OCI-LY3 (cell line): ENCODE measurements around the gene GRAP2.
A peak's percentile ranks its signal among the peaks of the same experiment; 100 is the strongest.
"Not testable (repeated sequence)": the region's sequence is repeated elsewhere in the genome, so short reads cannot be mapped to it uniquely, and the experiment has no call there.

Source experiments
- H2AFZ ChIP-seq: fragments of 200-600, 300-600 bp; shearing (Covaris generic); 2 replicates; pipeline ENCODE4 v1.6.0; 2014; ENCODE audit warnings: antibody characterized with exemption, low read depth, low read length
- H3K27ac ChIP-seq: fragments of 200-600, 300-600 bp; sonication (generic); 2 replicates; pipeline ENCODE4 v1.5.1; 2014; ENCODE audit warnings: mild to moderate bottlenecking, low read length, moderate library complexity, mixed read lengths
- H3K27me3 ChIP-seq: fragments of 200-600, 300-600 bp; sonication (generic); 2 replicates; pipeline ENCODE4 v1.6.1; 2014; ENCODE audit warnings: low read depth, low read length, mixed read lengths
- H3K36me3 ChIP-seq: fragments of 200-600, 300-600 bp; sonication (generic); replicated peaks from 2 replicates; pipeline ENCODE3; 2014; ENCODE audit warnings: low read depth, low read length, mixed read lengths
- H3K4me1 ChIP-seq: fragments of 300-600, 200-600 bp; sonication (generic); 2 replicates; pipeline ENCODE4 v1.6.1; 2014; ENCODE audit warnings: low read length, mixed read lengths
- H3K4me2 ChIP-seq: fragments of 200-600, 300-600 bp; sonication (generic); 2 replicates; pipeline ENCODE4 v1.6.1; 2014; ENCODE audit warnings: low read length, mixed read lengths
- H3K4me3 ChIP-seq: fragments of 300-600, 200-600 bp; sonication (generic); 2 replicates; pipeline ENCODE4 v1.5.1; 2014; ENCODE audit warnings: antibody characterized with exemption, mild to moderate bottlenecking, low read length, moderate library complexity
- H3K79me2 ChIP-seq: fragments of 300-600, 200-600 bp; shearing (Covaris generic); 2 replicates; pipeline ENCODE4 v1.6.1; 2014; ENCODE audit warnings: mild to moderate bottlenecking, low read length, mixed read lengths
- H3K9ac ChIP-seq: fragments of 300-600, 200-600 bp; shearing (Covaris generic); 2 replicates; pipeline ENCODE4 v1.6.0; 2014; ENCODE audit warnings: mild to moderate bottlenecking, low read length, moderate library complexity
- H3K9me3 ChIP-seq: fragments of 200-600, 300-600 bp; shearing (Covaris generic); 2 replicates; pipeline ENCODE4 v1.6.1; 2014; ENCODE audit warnings: low read length, mixed read lengths; ENCODE audit not compliant: insufficient read depth
- H4K20me1 ChIP-seq: fragments of 200-600, 300-600 bp; sonication (generic); 2 replicates; pipeline ENCODE4 v1.6.1; 2016; ENCODE audit warnings: low read length, mixed read lengths; ENCODE audit not compliant: insufficient read depth
- CTCF ChIP-seq: fragments of 200-600, 300-600 bp; sonication (generic); IDR thresholded peaks from 2 replicates; pipeline ENCODE4 v1.5.1; 2014; ENCODE audit warnings: antibody characterized with exemption, low read length, low read depth
- EZH2phosphoT487 ChIP-seq: fragments of 200-600 bp; shearing (Covaris generic); IDR thresholded peaks from 2 replicates; pipeline ENCODE4 v1.6.1; 2018; ENCODE audit warnings: antibody characterized with exemption, mixed run types, low read depth

GRAP2 gene

GRCh38 chr22:39946503-39947219 is 45.8 kb downstream of the GRAP2 start:
- H4K20me1 ChIP-seq, result no peaks in the 10 kb centered on the region
- no peak for TF ChIP-seq CTCF
- TF ChIP-seq EZH2phosphoT487, result no peak
- H3K27ac ChIP-seq, result no peak overlapping the region
- no peak overlapping the region for H3K9ac ChIP-seq
- peaks cover 29% of the 10 kb centered on the region for H3K4me1 ChIP-seq
- no peaks in the 10 kb centered on the region for H3K79me2 ChIP-seq
- H3K36me3 ChIP-seq, result no peaks in the 10 kb centered on the region
- H2AFZ ChIP-seq, result peak overlapping the region; percentile 40; the same call in 1 of the 2 replicates
- peaks cover 44% of the 10 kb centered on the region for H3K27me3 ChIP-seq
- peak overlapping the region; percentile 41 for H3K4me2 ChIP-seq
- H3K4me3 ChIP-seq, result no peak overlapping the region
- H3K9me3 ChIP-seq, result no peaks in the 10 kb centered on the region

- Histone ChIP-seq H3K27me3 (peaks cover 46% of the 10 kb centered on the region), H3K4me2 (peak overlapping the region; percentile 41), H3K4me1 (peaks cover 29% of the 10 kb centered on the region), H4K20me1 (no peaks in the 10 kb centered on the region), H3K4me3 (no peak overlapping the region), H3K9ac (no peak overlapping the region), H3K36me3 (no peaks in the 10 kb centered on the region), H3K27ac (no peak overlapping the region), H3K79me2 (no peaks in the 10 kb centered on the region), H3K9me3 (no peaks in the 10 kb centered on the region), H2AFZ (0 out of 2 replicates have a peak overlapping the region, but pooled peaks have one; percentile 40)
- TF ChIP-seq EZH2phosphoT487 (no peak), CTCF (no peak)
Measured at GRCh38 chr22:39947220-39948216, 46.6 kb downstream of the GRAP2 start.

- no peak for TF ChIP-seq CTCF
- TF ChIP-seq EZH2phosphoT487, result no peak
- peak overlapping the region; percentile 16; the same call in 1 of the 2 replicates for H3K4me2 ChIP-seq
Measured at GRCh38 chr22:39949964-39950737, 49.3 kb downstream of the GRAP2 start.

GRCh38 chr22:39951603-39952293 is 50.9 kb downstream of the GRAP2 start:
- H3K4me3 ChIP-seq, result not testable (repeated sequence)

More at GRCh38 chr22:39949964-39950737, 49.3 kb downstream of the GRAP2 start:
- H3K4me1 ChIP-seq, result peaks cover 25% of the 10 kb centered on the region
- no peak overlapping the region for H3K9ac ChIP-seq
- peaks cover 55% of the 10 kb centered on the region for H3K27me3 ChIP-seq
- no peaks in the 10 kb centered on the region for H3K36me3 ChIP-seq
- H3K27ac ChIP-seq, result no peak overlapping the region
- H2AFZ ChIP-seq, result no peak overlapping the region
- no peaks in the 10 kb centered on the region for H4K20me1 ChIP-seq
- H3K9me3 ChIP-seq, result no peaks in the 10 kb centered on the region
- H3K79me2 ChIP-seq, result no peaks in the 10 kb centered on the region
- no peak overlapping the region for H3K4me3 ChIP-seq

More at GRCh38 chr22:39951603-39952293, 50.9 kb downstream of the GRAP2 start:
- H3K4me2 ChIP-seq, H3K79me2 ChIP-seq, H3K9me3 ChIP-seq, H3K36me3 ChIP-seq, H3K27ac ChIP-seq, H2AFZ ChIP-seq, H3K9ac ChIP-seq, H4K20me1 ChIP-seq: not testable (repeated sequence)
- Histone ChIP-seq H3K27me3 (peaks cover 58% of the 10 kb centered on the region), H3K4me1 (peaks cover 21% of the 10 kb centered on the region)
